ENCODE measurements around the gene TENM3. TPM values are rescaled to one million over a fixed set of nuclear protein-coding genes. Genes with fewer than 3 reads are reported as not detected.

The TENM3 gene
- total and polyA plus RNA-seq, 2 of the 8 experiments (the other 6 are each of a cell fraction or from before 2014, with no cell fraction given), result 36.9 to 69.3 TPM

- no peak overlapping the region for H3K18ac ChIP-seq (ENCODE audit: extremely low read depth, low read length)
- ChIA-PET CTCF (ENCODE audit: partially characterized antibody) (interaction anchor here (0.8 kb wide), 1 partner anchor 68 kb away, joined by 3 read pairs; no protein-coding TSS in a partner anchor), POLR2A (ENCODE audit: partially characterized antibody) (no interaction called here)
- no peak overlapping the region for H3K23ac ChIP-seq (ENCODE audit: insufficient read length)
- WGBS, 2 experiments (ENCODE audit: extremely low coverage in 1 of 2, insufficient coverage in 1 of 2, insufficient read length in 1 of 2, insufficient replicate concordance in 2 of 2, low coverage in 1 of 2, low lambda C conversion rate in 2 of 2, missing lambda C conversion rate in 1 of 2), result 72% methylated on average over 5 of the region's 5 CpGs; no CpG with 5 or more reads in 1 of the 2 experiments
- H3K4me2 ChIP-seq (ENCODE audit: insufficient read depth in 1 of 2, low read depth in 2 of 2, low read length in 2 of 2), result no peak overlapping the region
- no peak overlapping the region for H4K5ac ChIP-seq (ENCODE audit: insufficient read length, low read depth, low read length)
- no peaks in the 10 kb centered on the region; the same call in 1 of the 2 replicates for H3K23me2 ChIP-seq (ENCODE audit: low read depth, low read length)
- H2BK12ac ChIP-seq (ENCODE audit: low read depth, low read length), result no peak overlapping the region
- no peak overlapping the region for H3K14ac ChIP-seq (ENCODE audit: insufficient read length)
- H3K4me1 ChIP-seq (replicated peaks in 1 of 4; ENCODE audit: control insufficient read depth in 3 of 4, insufficient read depth in 4 of 4, low read length in 3 of 4), result peaks cover 0 to 2% (median 0%) of the 10 kb centered on the region in 4 experiments; a peak in 2 of 7 replicates
- no peak for DNase-seq (ENCODE audit: low read depth in 1 of 2, low spot score in 2 of 2)
- H3K27ac ChIP-seq (ENCODE audit: low read depth, low read length), result no peak overlapping the region
- H4K91ac ChIP-seq (replicated peaks; ENCODE audit: insufficient read length, low read length), result no peak overlapping the region
- H2AFZ ChIP-seq (ENCODE audit: low read length), result no peak overlapping the region
- no peak overlapping the region for H3K4me3 ChIP-seq (ENCODE audit: extremely low read depth in 1 of 4, insufficient read depth in 2 of 4, low read depth in 3 of 4, low read length in 4 of 4)
- FAIRE-seq, result no peak
- no peak overlapping the region for H4K8ac ChIP-seq (ENCODE audit: extremely low read depth, insufficient read depth, low read length)
- no peaks in the 10 kb centered on the region for H3K79me2 ChIP-seq (ENCODE audit: control insufficient read depth in 1 of 2, insufficient read depth in 2 of 2, low read length in 2 of 2)
- H2AK5ac ChIP-seq (ENCODE audit: low read depth, low read length), result no peak overlapping the region
- H3K27me3 ChIP-seq (replicated peaks in 1 of 4; ENCODE audit: control insufficient read depth in 3 of 4, extremely low read depth in 1 of 4, insufficient read depth in 3 of 4, low read length in 3 of 4), result no peaks in the 10 kb centered on the region
- no peak overlapping the region for H2BK120ac ChIP-seq (replicated peaks; ENCODE audit: low read depth, low read length)
- no peak overlapping the region for H2BK15ac ChIP-seq (ENCODE audit: low read length)
- no peak overlapping the region for H3K56ac ChIP-seq (replicated peaks; ENCODE audit: insufficient read length, low read depth, low read length)
- no peak overlapping the region for H2BK5ac ChIP-seq (ENCODE audit: low read depth, low read length)
- no peaks in the 10 kb centered on the region for H4K20me1 ChIP-seq (replicated peaks in 1 of 2; ENCODE audit: control insufficient read depth in 1 of 2, insufficient read depth in 2 of 2, low read length in 2 of 2)
- H3K9me3 ChIP-seq (ENCODE audit: insufficient read depth in 2 of 2, low read depth in 1 of 2, low read length in 1 of 2), result no peaks in the 10 kb centered on the region
- no peak overlapping the region for H3K9ac ChIP-seq (replicated peaks in 1 of 4; ENCODE audit: extremely low read depth in 1 of 4, low read depth in 3 of 4, low read length in 3 of 4)
- no peak overlapping the region for H2BK20ac ChIP-seq (ENCODE audit: low read length)
- H3K36me3 ChIP-seq (ENCODE audit: control insufficient read depth in 2 of 4, insufficient read depth in 4 of 4, low read length in 3 of 4), result peaks cover 2 to 21% (median 5%) of the 10 kb centered on the region in 4 experiments; a peak in 4 of 8 replicates
- H3K4ac ChIP-seq (replicated peaks; ENCODE audit: insufficient read length, low read depth, low read length), result no peak overlapping the region
- H3K79me1 ChIP-seq (ENCODE audit: low read depth, low read length), result 0 out of 2 replicates have a peak, but pooled peaks cover 2% of the 10 kb centered on the region
- no peak for TF ChIP-seq TBP (IDR thresholded peaks at IDR 0.05; ENCODE audit: low read depth, low read length)
- no peak for TF ChIP-seq ATF2 (IDR thresholded peaks at IDR 0.05; ENCODE audit: low read length)
- no peak for TF ChIP-seq CTBP2 (IDR thresholded peaks at IDR 0.05; ENCODE audit: borderline replicate concordance, insufficient read depth, insufficient read length, low read length)
- TF ChIP-seq NRF1 (IDR thresholded peaks at IDR 0.05; ENCODE audit: low read depth, low read length), result no peak
- TF ChIP-seq GTF2F1 (IDR thresholded peaks at IDR 0.05; ENCODE audit: borderline replicate concordance, low read depth, low read length), result no peak
- no peak for TF ChIP-seq SP4 (IDR thresholded peaks at IDR 0.05; ENCODE audit: low read length)
- TF ChIP-seq EP300 (IDR thresholded peaks at IDR 0.05; ENCODE audit: borderline replicate concordance in 1 of 2, low read depth in 2 of 2, low read length in 2 of 2), result no peak
- no peak for TF ChIP-seq KDM1A (IDR thresholded peaks at IDR 0.05; ENCODE audit: borderline replicate concordance, low read length)
- no peak for TF ChIP-seq GABPA (IDR thresholded peaks at IDR 0.05; ENCODE audit: borderline replicate concordance, insufficient read depth, low read length)
- TF ChIP-seq EZH2 (IDR thresholded peaks at IDR 0.05; ENCODE audit: low read depth, low read length, severe bottlenecking), result no peak
- no peak for TF ChIP-seq CHD1 (IDR thresholded peaks at IDR 0.05; ENCODE audit: low read depth, low read length)
- no peak for TF ChIP-seq NANOG (IDR thresholded peaks at IDR 0.05; ENCODE audit: insufficient read depth, low read depth, low read length, poor library complexity, severe bottlenecking)
Observed at GRCh38 chr4:182683661-182684060, 440.5 kb downstream of the TENM3 start.
